A673 (cell line): Measurements from ENCODE around the gene RAB3GAP2. TPM values are rescaled to one million over a fixed set of nuclear protein-coding genes. Genes with fewer than 3 reads are reported as not detected.

Experiments
- BruUV-seq: library from RNA; stranded (reverse); fragments of 400-500 nt; replicated peaks from 2 replicates; lab custom pipeline; 2021; lab: Mats Ljungman, UMichigan
- CTCF ChIA-PET: fragments of 300-600 bp; sonication (Branson Sonifier 250); formaldehyde crosslinking; loops from one replicate; lab custom pipeline; 2022; ENCODE audit warnings: antibody characterized with exemption; lab: Charles Lee
- POLR2A ChIA-PET: fragments of 300-600 bp; sonication (Branson Sonifier 250); formaldehyde crosslinking; loops from one replicate; lab custom pipeline; 2022; ENCODE audit warnings: antibody characterized with exemption; ENCODE audit not compliant: low non-redundant PET; lab: Charles Lee
- DNase-seq: peaks from one replicate; pipeline ENCODE4 v3.0.0-alpha.2; 2015; ENCODE audit warnings: low spot score
- H3K27ac ChIP-seq: fragments of 200-600 bp; sonication (generic); 2 replicates; pipeline ENCODE4 v1.5.1; 2016; ENCODE audit warnings: mixed run types, low read depth, mild to moderate bottlenecking, mixed read lengths, antibody characterized with exemption, low read length; ENCODE audit not compliant: poor library complexity, severe bottlenecking
- H3K27me3 ChIP-seq: fragments of 200-600 bp; sonication (generic); replicated peaks from 2 replicates; pipeline ENCODE4 v1.6.1; 2017; ENCODE audit warnings: mixed run types, low read depth, mild to moderate bottlenecking, mixed read lengths, antibody characterized with exemption, low read length; ENCODE audit not compliant: insufficient read depth, poor library complexity
- H3K36me3 ChIP-seq: fragments of 200-600 bp; sonication (generic); 2 replicates; pipeline ENCODE4 v1.6.1; 2016; ENCODE audit warnings: mixed run types, mild to moderate bottlenecking, mixed read lengths, antibody characterized with exemption, low read length; ENCODE audit not compliant: insufficient read depth, poor library complexity, severe bottlenecking
- H3K4me1 ChIP-seq: fragments of 200-600 bp; sonication (generic); 2 replicates; pipeline ENCODE4 v1.6.1; 2017; ENCODE audit warnings: mixed run types, mild to moderate bottlenecking, mixed read lengths, antibody characterized with exemption, low read length; ENCODE audit not compliant: insufficient read depth, poor library complexity, severe bottlenecking
- H3K4me3 ChIP-seq: fragments of 200-600 bp; sonication (generic); 2 replicates; pipeline ENCODE4 v1.5.1; 2016; ENCODE audit warnings: low read depth, mixed run types, mild to moderate bottlenecking, mixed read lengths, low read length; ENCODE audit not compliant: poor library complexity, severe bottlenecking
- H3K9me3 ChIP-seq: fragments of 200-600 bp; sonication (generic); 2 replicates; pipeline ENCODE4 v1.6.1; 2016; ENCODE audit warnings: mixed run types, low read depth, mild to moderate bottlenecking, mixed read lengths, antibody characterized with exemption, low read length; ENCODE audit not compliant: poor library complexity, severe bottlenecking
- EZH2 ChIP-seq: fragments of 200-600 bp; sonication (generic); IDR thresholded peaks from 2 replicates; pipeline ENCODE4 v1.6.1; 2017; ENCODE audit warnings: borderline replicate concordance, low read depth, mild to moderate bottlenecking, mixed read lengths, antibody characterized with exemption, low read length; ENCODE audit not compliant: poor library complexity, severe bottlenecking
- intact Hi-C: fragments of 100-400 bp; cut with micrococcal nuclease; formaldehyde crosslinking; loops from one replicate; pipeline ENCODE4 v1.10.0; 2022; ENCODE audit not compliant: unreplicated experiment
- total RNA-seq: library from RNA; stranded (reverse); gene quantifications from 2 replicates; pipeline ENCODE4 v1.2.3, GENCODE V29; 2021
- TF ChIP-seq, protein P1 (sequence below): fragments of 300-800, 200-600 bp; sonication (generic); conservative IDR thresholded peaks from 2 replicates; pipeline ENCODE4 v1.5.1; 2017; ENCODE audit warnings: low read depth, mild to moderate bottlenecking, antibody characterized with exemption, low read length, moderate library complexity, mixed read lengths

Gene RAB3GAP2
- total RNA-seq, 1 experiment from 2014 or later = 43.8 TPM

DNA sequence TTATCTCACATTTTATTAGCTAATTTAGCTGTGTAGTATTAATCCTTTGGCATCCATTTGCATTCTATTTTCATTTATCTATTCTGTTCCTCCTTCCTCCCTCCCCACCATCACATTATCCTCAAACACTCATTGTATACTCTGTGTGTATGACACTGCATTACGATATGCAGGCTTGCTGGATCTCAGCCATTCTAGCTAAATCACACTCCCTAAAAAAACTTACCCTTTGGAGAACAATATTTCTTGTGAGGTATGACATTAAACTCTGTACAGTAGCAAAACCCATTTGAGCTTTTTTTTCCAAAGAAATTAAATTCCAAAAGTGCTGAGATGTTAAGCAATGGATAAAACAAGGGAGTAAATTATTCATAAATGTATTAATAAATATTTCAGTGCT, 11.4 kb upstream of the RAB3GAP2 start:
- DNase-seq = no peak
- Histone ChIP-seq H3K36me3 (no peaks in the 10 kb centered on the region), H3K4me1 (no peaks in the 10 kb centered on the region), H3K9me3 (no peaks in the 10 kb centered on the region), H3K27me3 (peaks cover 3% of the 10 kb centered on the region), H3K27ac (no peak overlapping the region), H3K4me3 (no peak overlapping the region)
- ChIA-PET POLR2A (no interaction called here), CTCF (no interaction called here)
- no TSS peak for BruUV-seq
- intact Hi-C loops = loop anchor here (5.0 kb wide), 1 partner anchor 394 kb away; no protein-coding TSS in a partner anchor
- no peak for TF ChIP-seq EZH2
- TF ChIP-seq, protein P1, sequence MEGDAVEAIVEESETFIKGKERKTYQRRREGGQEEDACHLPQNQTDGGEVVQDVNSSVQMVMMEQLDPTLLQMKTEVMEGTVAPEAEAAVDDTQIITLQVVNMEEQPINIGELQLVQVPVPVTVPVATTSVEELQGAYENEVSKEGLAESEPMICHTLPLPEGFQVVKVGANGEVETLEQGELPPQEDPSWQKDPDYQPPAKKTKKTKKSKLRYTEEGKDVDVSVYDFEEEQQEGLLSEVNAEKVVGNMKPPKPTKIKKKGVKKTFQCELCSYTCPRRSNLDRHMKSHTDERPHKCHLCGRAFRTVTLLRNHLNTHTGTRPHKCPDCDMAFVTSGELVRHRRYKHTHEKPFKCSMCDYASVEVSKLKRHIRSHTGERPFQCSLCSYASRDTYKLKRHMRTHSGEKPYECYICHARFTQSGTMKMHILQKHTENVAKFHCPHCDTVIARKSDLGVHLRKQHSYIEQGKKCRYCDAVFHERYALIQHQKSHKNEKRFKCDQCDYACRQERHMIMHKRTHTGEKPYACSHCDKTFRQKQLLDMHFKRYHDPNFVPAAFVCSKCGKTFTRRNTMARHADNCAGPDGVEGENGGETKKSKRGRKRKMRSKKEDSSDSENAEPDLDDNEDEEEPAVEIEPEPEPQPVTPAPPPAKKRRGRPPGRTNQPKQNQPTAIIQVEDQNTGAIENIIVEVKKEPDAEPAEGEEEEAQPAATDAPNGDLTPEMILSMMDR = no peak

DNA sequence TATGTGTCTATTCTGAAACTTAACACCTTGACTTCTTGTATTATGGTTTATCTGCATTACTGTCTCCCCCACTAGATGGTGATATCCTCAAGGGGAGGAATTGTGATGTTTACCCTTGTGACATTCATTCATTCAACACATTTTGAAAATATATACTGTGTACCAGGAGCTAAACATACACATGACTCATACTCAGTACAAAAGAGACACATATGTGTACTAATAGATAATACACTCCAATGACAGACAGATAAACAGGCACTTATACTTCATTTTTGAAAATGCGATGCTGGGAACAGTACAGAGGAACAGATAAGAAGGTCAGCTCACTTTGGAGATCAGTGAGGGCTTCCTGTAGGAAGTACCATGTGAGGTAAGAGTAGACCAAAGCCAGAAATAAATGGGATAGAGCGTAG, 8.9 kb upstream of the RAB3GAP2 start:
- CTCF ChIA-PET = interaction anchor here (0.6 to 1.8 kb wide), 4 partner anchors 9 to 495 kb away, joined by 3 to 18 read pairs (median 4); partner anchors contain the start of gene RAB3GAP2
- TF ChIP-seq EZH2 = no peak
- TF ChIP-seq, protein P1 = peak; percentile 62
- no peak overlapping the region for H3K27ac ChIP-seq
- POLR2A ChIA-PET = no interaction called here
- no peaks in the 10 kb centered on the region for H3K36me3 ChIP-seq
- BruUV-seq = no TSS peak
- no peaks in the 10 kb centered on the region for H3K9me3 ChIP-seq
- H3K4me1 ChIP-seq = no peaks in the 10 kb centered on the region
- no peak overlapping the region for H3K4me3 ChIP-seq
- intact Hi-C loops = loop anchor here (1.0 to 5.0 kb wide), 3 partner anchors 396 to 495 kb away; no protein-coding TSS in a partner anchor
- DNase-seq = peak; percentile 47
- peaks cover 4% of the 10 kb centered on the region for H3K27me3 ChIP-seq

DNA sequence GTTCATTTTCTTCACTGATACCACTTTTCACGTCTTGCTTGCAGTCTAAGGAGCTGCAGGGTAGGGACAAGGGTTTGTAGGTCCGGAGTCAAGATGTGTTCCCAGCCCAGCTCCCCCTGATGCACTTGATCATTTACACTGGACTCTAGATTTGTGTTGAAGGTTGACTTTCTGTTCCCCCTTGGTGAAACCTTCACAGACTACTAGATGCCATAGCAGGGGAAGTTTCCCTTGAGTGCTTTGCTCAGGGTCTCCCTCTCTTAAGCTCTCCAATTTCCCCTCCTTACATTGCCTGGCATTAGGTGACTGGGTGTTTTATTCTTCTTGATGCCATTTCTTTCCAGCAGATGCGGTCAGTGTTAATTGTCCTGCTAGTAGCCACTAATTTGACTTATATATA, 8.0 kb upstream of the RAB3GAP2 start:
- intact Hi-C loops = loop anchor here (2.0 to 5.0 kb wide), 2 partner anchors 397 to 453 kb away; no protein-coding TSS in a partner anchor
- H3K4me3 ChIP-seq = no peak overlapping the region
- BruUV-seq = no TSS peak
- ChIA-PET CTCF (interaction anchor here (1.0 to 1.8 kb wide), 3 partner anchors 61 to 496 kb away, joined by 3 to 18 read pairs (median 4); no protein-coding TSS in a partner anchor), POLR2A (no interaction called here)
- no peaks in the 10 kb centered on the region for H3K4me1 ChIP-seq
- H3K27ac ChIP-seq = no peak overlapping the region
- no peak for DNase-seq
- peaks cover 4% of the 10 kb centered on the region for H3K27me3 ChIP-seq
- H3K36me3 ChIP-seq = no peaks in the 10 kb centered on the region
- no peak for TF ChIP-seq EZH2
- TF ChIP-seq, protein P1 = no peak
- no peaks in the 10 kb centered on the region for H3K9me3 ChIP-seq
